B cell (primary cell): ENCODE measurements around the gene KCNK4. TPM values are rescaled to one million over a fixed set of nuclear protein-coding genes. Genes with fewer than 3 reads are reported as not detected.

ENCODE experiments used
- ATAC-seq: fragments of 200-7000 bp; cut with Tn5 transposase; one replicate; pipeline ENCODE4 v1.10.0; 2021; ENCODE audit warnings: low read depth, mild to moderate bottlenecking, moderate number of reproducible peaks, moderate library complexity
- CTCF ChIA-PET: fragments of 350-600 bp; sonication (Branson Sonifier 250); formaldehyde crosslinking; loops from one replicate; lab custom pipeline; 2021; ENCODE audit warnings: antibody characterized with exemption, inconsistent platforms; lab: Charles Lee
- POLR2A ChIA-PET: fragments of 350-600 bp; sonication (Branson Sonifier 250); formaldehyde crosslinking; loops from one replicate; lab custom pipeline; 2021; ENCODE audit warnings: antibody characterized with exemption; lab: Charles Lee
- DNase-seq: peaks from one replicate; pipeline ENCODE4 v3.0.0; 2013
- H2AFZ ChIP-seq: 2 replicates; pipeline ENCODE4 v1.6.1; 2012; ENCODE audit warnings: mild to moderate bottlenecking, low read depth, low read length; ENCODE audit not compliant: insufficient read depth, poor library complexity, severe bottlenecking
- H3K27ac ChIP-seq, 2 donors: 1 replicate in 1 of 2; 2 replicates in 1 of 2; pipeline ENCODE4 v1.5.1; 2012 to 2013; ENCODE audit warnings: low read length in 2 of 2, mild to moderate bottlenecking in 2 of 2, moderate library complexity in 1 of 2
- H3K27me3 ChIP-seq, 4 experiments: fragments of 200-600 bp in 1 of 4; sonication (generic) in 1 of 4; replicated peaks in 1 of 4; 1 replicate in 2 of 4; 2 replicates in 2 of 4; pipeline versions ENCODE4 v1.6.1 to v1.7.0; 2013 to 2016; ENCODE audit warnings: low read length in 3 of 4, mild to moderate bottlenecking in 2 of 4, mixed read lengths in 1 of 4, moderate library complexity in 1 of 4; ENCODE audit not compliant: insufficient read depth in 4 of 4, control insufficient read depth in 3 of 4; ENCODE audit errors: control extremely low read depth in 1 of 4
- H3K36me3 ChIP-seq, 2 experiments: replicated peaks in 1 of 2; 1 replicate in 1 of 2; 2 replicates in 1 of 2; pipeline versions ENCODE4 v1.6.1 to v1.7.1; 2013; ENCODE audit warnings: low read length in 1 of 2; ENCODE audit not compliant: insufficient read depth in 2 of 2, control insufficient read depth in 1 of 2; ENCODE audit errors: control extremely low read depth in 1 of 2, extremely low read depth in 1 of 2
- H3K4me1 ChIP-seq, 2 donors: fragments of 200-600 bp in 1 of 2; sonication (generic) in 1 of 2; 1 replicate in 1 of 2; 2 replicates in 1 of 2; pipeline versions ENCODE4 v1.5.1 to v1.6.1; 2013 to 2017; ENCODE audit warnings: low read length in 2 of 2; ENCODE audit not compliant: control insufficient read depth in 2 of 2, insufficient read depth in 2 of 2
- H3K4me2 ChIP-seq: replicated peaks from 2 replicates; pipeline ENCODE3; 2012; ENCODE audit warnings: mild to moderate bottlenecking, low read depth, low read length; ENCODE audit not compliant: poor library complexity, severe bottlenecking
- H3K4me3 ChIP-seq, 5 experiments: fragments of 200-600 bp in 1 of 5; sonication (generic) in 1 of 5; 1 replicate in 3 of 5; 2 replicates in 2 of 5; pipeline versions ENCODE4 v1.5.1 to v1.7.0; 2011 to 2016; ENCODE audit warnings: low read length in 4 of 5, mild to moderate bottlenecking in 4 of 5, low read depth in 2 of 5, control low read depth in 1 of 5, moderate library complexity in 1 of 5; ENCODE audit not compliant: insufficient read depth in 1 of 5; ENCODE audit errors: control extremely low read depth in 1 of 5, extremely low read depth in 1 of 5
- H3K79me2 ChIP-seq: fragments of 200-600 bp; sonication (generic); one replicate; pipeline ENCODE4 v1.6.0; 2016; ENCODE audit warnings: low read length; ENCODE audit not compliant: control insufficient read depth, insufficient read depth
- H3K9ac ChIP-seq: fragments of 200-600 bp; sonication (generic); 2 replicates; pipeline ENCODE4 v1.6.1; 2017; ENCODE audit warnings: mild to moderate bottlenecking, low read length, moderate library complexity
- H3K9me3 ChIP-seq, 3 donors: one replicate each; pipeline versions ENCODE4 v1.6.1 to v1.7.1; 2013; ENCODE audit warnings: low read length in 2 of 3; ENCODE audit not compliant: control insufficient read depth in 2 of 3, insufficient read depth in 1 of 3; ENCODE audit errors: control extremely low read depth in 1 of 3
- H4K20me1 ChIP-seq: 2 replicates; pipeline ENCODE4 v1.6.0; 2012; ENCODE audit warnings: mild to moderate bottlenecking, low read length; ENCODE audit not compliant: insufficient read depth, control insufficient read depth, poor library complexity, severe bottlenecking
- H3K27ac Mint-ChIP-seq: one replicate; pipeline ENCODE4 v1.8.0; 2021; ENCODE audit warnings: mixed read lengths
- H3K27me3 Mint-ChIP-seq: one replicate; pipeline ENCODE4 v1.8.0; 2021; ENCODE audit warnings: mixed read lengths
- H3K4me1 Mint-ChIP-seq: one replicate; pipeline ENCODE4 v1.8.0; 2021; ENCODE audit warnings: mixed read lengths
- H3K4me3 Mint-ChIP-seq: one replicate; pipeline ENCODE4 v1.8.0; 2021; ENCODE audit warnings: mixed read lengths
- H3K9me3 Mint-ChIP-seq: one replicate; pipeline ENCODE4 v1.8.0; 2022; ENCODE audit warnings: mixed read lengths; ENCODE audit not compliant: insufficient read depth
- EZH2 ChIP-seq: IDR thresholded peaks from 2 replicates; pipeline ENCODE4 v1.6.1; 2012; ENCODE audit warnings: borderline replicate concordance, low read depth, mild to moderate bottlenecking, moderate library complexity, low read length; ENCODE audit not compliant: insufficient read depth, poor library complexity, severe bottlenecking
- WGBS: methylation state at CpG from one replicate; pipeline ENCODE4 v1.1.5; 2013; ENCODE audit warnings: missing lambda C conversion rate; ENCODE audit not compliant: insufficient coverage; 5-methylcytosine and 5-hydroxymethylcytosine counted together
- intact Hi-C: fragments of 100-400 bp; cut with micrococcal nuclease; formaldehyde crosslinking; loops from one replicate; pipeline ENCODE4 v1.10.0; 2022
- polyA plus RNA-seq: library from polyadenylated mRNA; depleted of rRNA; stranded (reverse); fragments of >200 nt; gene quantifications from 2 replicates; pipeline ENCODE4 v1.2.3, GENCODE V29; 2012
- total RNA-seq, 2 donors: library from RNA; stranded (reverse); fragments of 120-200 nt in 1 of 2; gene quantifications; 1 replicate in 1 of 2; 2 replicates in 1 of 2; pipeline versions ENCODE4 v1.2.3 to v1.2.4, GENCODE V29; 2013 to 2022
- TF ChIP-seq, protein P1 (sequence below): fragments of 200-600 bp; IDR thresholded peaks from one replicate; pipeline ENCODE4 v1.8.0; 2022; ENCODE audit warnings: antibody characterized with exemption, mild to moderate bottlenecking

KCNK4 gene
- total and polyA plus RNA-seq, 2 donors (not counting 1 experiment from before 2014, with no cell fraction given): 0.32 TPM; not detected in 1

- POLR2A ChIA-PET: interaction anchor here (0.6 to 4.0 kb wide), 11 partner anchors 9 to 1457 kb away, joined by 3 to 37 read pairs (median 6); partner anchors contain the start of genes FERMT3, NUDT22, STIP1 and TRPT1
- peak overlapping the region in 3 of 5 experiments; percentile 59 to 69 (median 62) for H3K4me3 ChIP-seq
Measured at GRCh38 chr11:64244966-64245365, 46.1 kb upstream of the KCNK4 start.

GRCh38 chr11:64245401-64245796 is 45.7 kb upstream of the KCNK4 start:
- peaks cover 9% of the 10 kb centered on the region for H3K79me2 ChIP-seq
- H3K4me1 ChIP-seq: peaks cover 18 to 48% of the 10 kb centered on the region in 2 donors
- H3K9me3 Mint-ChIP-seq: no peaks in the 10 kb centered on the region
- TF ChIP-seq, protein P1, sequence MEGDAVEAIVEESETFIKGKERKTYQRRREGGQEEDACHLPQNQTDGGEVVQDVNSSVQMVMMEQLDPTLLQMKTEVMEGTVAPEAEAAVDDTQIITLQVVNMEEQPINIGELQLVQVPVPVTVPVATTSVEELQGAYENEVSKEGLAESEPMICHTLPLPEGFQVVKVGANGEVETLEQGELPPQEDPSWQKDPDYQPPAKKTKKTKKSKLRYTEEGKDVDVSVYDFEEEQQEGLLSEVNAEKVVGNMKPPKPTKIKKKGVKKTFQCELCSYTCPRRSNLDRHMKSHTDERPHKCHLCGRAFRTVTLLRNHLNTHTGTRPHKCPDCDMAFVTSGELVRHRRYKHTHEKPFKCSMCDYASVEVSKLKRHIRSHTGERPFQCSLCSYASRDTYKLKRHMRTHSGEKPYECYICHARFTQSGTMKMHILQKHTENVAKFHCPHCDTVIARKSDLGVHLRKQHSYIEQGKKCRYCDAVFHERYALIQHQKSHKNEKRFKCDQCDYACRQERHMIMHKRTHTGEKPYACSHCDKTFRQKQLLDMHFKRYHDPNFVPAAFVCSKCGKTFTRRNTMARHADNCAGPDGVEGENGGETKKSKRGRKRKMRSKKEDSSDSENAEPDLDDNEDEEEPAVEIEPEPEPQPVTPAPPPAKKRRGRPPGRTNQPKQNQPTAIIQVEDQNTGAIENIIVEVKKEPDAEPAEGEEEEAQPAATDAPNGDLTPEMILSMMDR: no peak
- no peak for TF ChIP-seq EZH2
- peaks cover 0 to 11% of the 10 kb centered on the region in 2 experiments for H3K36me3 ChIP-seq
- H2AFZ ChIP-seq: peak overlapping the region; percentile 19
- H3K9me3 ChIP-seq: no peaks in the 10 kb centered on the region
- intact Hi-C loops: no loop called here
- H3K4me2 ChIP-seq: peak overlapping the region; percentile 79
- H3K27ac Mint-ChIP-seq: peak overlapping the region; percentile 91
- ATAC-seq: no peak
- ChIA-PET POLR2A (interaction anchor here (0.7 to 4.0 kb wide), 9 partner anchors 9 to 1649 kb away, joined by 3 to 37 read pairs (median 8); partner anchors contain the start of genes FERMT3, NUDT22, STIP1 and TRPT1), CTCF (interaction anchor here (0.7 to 10.4 kb wide), 10 partner anchors 12 to 110 kb away, joined by 3 to 141 read pairs (median 4); partner anchors contain the start of genes BAD, ESRRA, FERMT3 and NUDT22)
- no peak for DNase-seq
- peak overlapping the region; percentile 5 to 69 (median 62) for H3K4me3 ChIP-seq
- peak overlapping the region; percentile 53 for H3K9ac ChIP-seq
- peaks cover 38% of the 10 kb centered on the region for H3K4me1 Mint-ChIP-seq
- peaks cover 7% of the 10 kb centered on the region for H4K20me1 ChIP-seq
- WGBS: 0% methylated on average over 2 of the region's 6 CpGs
- no peaks in the 10 kb centered on the region for H3K27me3 Mint-ChIP-seq
- H3K27me3 ChIP-seq: no peaks in the 10 kb centered on the region
- H3K27ac ChIP-seq: peak overlapping the region; percentile 53 to 79
- peak overlapping the region; percentile 90 for H3K4me3 Mint-ChIP-seq

More at GRCh38 chr11:64244966-64245365, 46.1 kb upstream of the KCNK4 start:
- Histone ChIP-seq H3K9ac (peak overlapping the region; percentile 53), H3K27me3 (no peaks in the 10 kb centered on the region), H2AFZ (no peak overlapping the region), H3K79me2 (peaks cover 9% of the 10 kb centered on the region), H3K4me1 (peaks cover 23 to 51% of the 10 kb centered on the region in 2 donors), H3K4me2 (peak overlapping the region; percentile 79), H3K9me3 (no peaks in the 10 kb centered on the region), H4K20me1 (peaks cover 7% of the 10 kb centered on the region), H3K27ac (peak overlapping the region; percentile 53 to 79), H3K36me3 (peaks cover 0 to 11% of the 10 kb centered on the region in 2 experiments)
- Mint-ChIP-seq H3K4me1 (peaks cover 40% of the 10 kb centered on the region), H3K27me3 (no peaks in the 10 kb centered on the region), H3K9me3 (no peaks in the 10 kb centered on the region), H3K4me3 (peak overlapping the region; percentile 90), H3K27ac (peak overlapping the region; percentile 91)
- ATAC-seq (no peak), DNase-seq (no peak)
- TF ChIP-seq, protein P1: no peak
- TF ChIP-seq EZH2: no peak
- whole genome bisulfite sequencing: 51% methylated on average over 3 of the region's 6 CpGs
- CTCF ChIA-PET: interaction anchor here (0.6 to 10.4 kb wide), 12 partner anchors 12 to 244 kb away, joined by 3 to 141 read pairs (median 4); partner anchors contain the start of genes BAD, ESRRA, FERMT3 and NUDT22
- intact Hi-C loops: no loop called here
